ENCODE results near the gene MRPL39.

MRPL39 gene

DNA sequence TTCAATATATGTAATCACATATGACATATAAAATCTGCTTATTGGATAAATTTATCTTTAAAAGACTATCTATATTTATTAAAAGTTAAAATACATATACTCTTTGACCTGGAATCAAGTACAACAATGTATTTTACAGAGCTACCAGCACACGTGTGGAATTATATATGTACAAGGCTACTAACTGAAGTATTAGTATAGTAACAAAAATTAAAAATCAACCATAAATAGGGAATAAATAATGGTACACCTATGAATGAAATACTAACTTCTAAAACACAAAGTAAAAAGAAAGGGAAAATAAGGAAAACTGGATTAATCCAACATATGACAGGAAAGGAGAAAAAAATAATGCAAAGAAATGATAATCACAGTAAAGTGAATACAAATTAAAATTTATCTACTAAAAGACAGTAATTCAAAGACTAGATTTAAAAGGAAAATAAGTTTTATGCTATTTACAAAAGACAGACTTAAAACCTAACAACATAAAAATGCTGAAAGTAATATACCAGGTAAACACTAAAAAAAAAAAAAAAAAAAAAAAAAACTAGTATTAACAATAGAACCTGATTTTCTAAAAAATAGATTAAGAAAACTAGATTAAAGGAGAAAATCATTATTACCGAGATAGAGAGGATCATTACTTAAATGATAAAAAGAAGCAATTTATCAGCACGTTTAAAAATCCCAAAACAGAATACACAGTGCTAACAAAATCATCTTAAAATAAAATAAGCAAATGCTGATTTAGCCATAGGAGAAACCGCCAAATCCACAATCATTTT lies 27.9 kb downstream of the MRPL39 start:
- Histone ChIP-seq H3K36me3 (ENCODE audit: insufficient read depth, low read length) (peaks cover 15% of the 10 kb centered on the region), H3K4me3 (ENCODE audit: low read length) (no peak overlapping the region), H3K4me2 (ENCODE audit: low read length) (no peak overlapping the region), H3K9ac (ENCODE audit: low read depth, low read length) (no peak overlapping the region), H3K4me1 (ENCODE audit: control insufficient read depth, insufficient read depth, low read length) (peaks cover 20% of the 10 kb centered on the region), H3K9me3 (replicated peaks; ENCODE audit: low read length) (no peaks in the 10 kb centered on the region), H3K27me3 (ENCODE audit: control insufficient read depth, insufficient read depth, low read length) (no peaks in the 10 kb centered on the region)

DNA sequence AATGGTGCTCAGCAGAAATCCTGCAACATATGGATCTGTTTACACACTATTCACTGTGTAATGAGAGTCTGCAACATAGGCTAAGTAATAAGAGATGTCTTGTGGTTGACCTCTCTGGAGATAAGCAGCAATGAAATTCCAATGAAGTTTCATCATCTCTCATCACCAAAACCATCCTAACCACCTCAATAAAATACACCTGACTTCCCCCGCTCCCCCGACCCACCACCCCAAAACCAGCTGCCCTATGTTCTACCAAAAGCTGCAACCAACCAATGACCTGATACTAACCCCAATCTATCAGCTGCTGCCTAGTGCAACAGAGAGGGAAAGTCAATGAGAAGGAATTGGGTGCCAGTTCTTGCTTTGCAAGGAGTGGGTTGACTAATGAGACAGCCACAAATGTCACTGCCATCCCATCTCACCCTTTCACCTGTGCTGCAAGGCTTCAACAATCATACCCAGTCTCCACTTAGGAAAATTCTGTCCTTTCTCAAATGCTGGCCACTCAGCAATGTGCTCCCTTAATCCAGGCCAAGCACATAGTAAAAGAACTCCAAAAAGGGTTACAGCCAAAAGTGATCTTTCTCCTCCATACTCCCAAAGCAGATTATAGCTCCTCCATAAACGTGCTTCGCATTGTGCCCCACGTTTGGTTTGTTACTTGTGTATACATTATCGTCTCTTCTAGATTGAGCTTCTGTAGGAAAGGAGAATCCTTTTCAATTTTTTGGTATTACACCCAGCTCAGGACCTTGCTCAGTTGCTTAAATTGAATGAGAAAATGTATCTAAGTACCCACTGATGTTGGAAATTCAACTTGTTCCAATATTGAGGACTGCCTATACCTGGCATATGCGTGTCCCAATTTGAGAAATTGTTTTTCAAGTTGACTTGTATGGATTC lies 29.0 kb downstream of the MRPL39 start:
- H3K4me2 ChIP-seq (ENCODE audit: low read length), result no peak overlapping the region
- H3K27me3 ChIP-seq (ENCODE audit: control insufficient read depth, insufficient read depth, low read length), result no peaks in the 10 kb centered on the region
- H3K36me3 ChIP-seq (ENCODE audit: insufficient read depth, low read length), result peaks cover 15% of the 10 kb centered on the region
- no peak overlapping the region for H3K4me3 ChIP-seq (ENCODE audit: low read length)
- H3K9me3 ChIP-seq (replicated peaks; ENCODE audit: low read length), result no peaks in the 10 kb centered on the region
- H3K9ac ChIP-seq (ENCODE audit: low read depth, low read length), result no peak overlapping the region
- peaks cover 28% of the 10 kb centered on the region for H3K4me1 ChIP-seq (ENCODE audit: control insufficient read depth, insufficient read depth, low read length)

DNA sequence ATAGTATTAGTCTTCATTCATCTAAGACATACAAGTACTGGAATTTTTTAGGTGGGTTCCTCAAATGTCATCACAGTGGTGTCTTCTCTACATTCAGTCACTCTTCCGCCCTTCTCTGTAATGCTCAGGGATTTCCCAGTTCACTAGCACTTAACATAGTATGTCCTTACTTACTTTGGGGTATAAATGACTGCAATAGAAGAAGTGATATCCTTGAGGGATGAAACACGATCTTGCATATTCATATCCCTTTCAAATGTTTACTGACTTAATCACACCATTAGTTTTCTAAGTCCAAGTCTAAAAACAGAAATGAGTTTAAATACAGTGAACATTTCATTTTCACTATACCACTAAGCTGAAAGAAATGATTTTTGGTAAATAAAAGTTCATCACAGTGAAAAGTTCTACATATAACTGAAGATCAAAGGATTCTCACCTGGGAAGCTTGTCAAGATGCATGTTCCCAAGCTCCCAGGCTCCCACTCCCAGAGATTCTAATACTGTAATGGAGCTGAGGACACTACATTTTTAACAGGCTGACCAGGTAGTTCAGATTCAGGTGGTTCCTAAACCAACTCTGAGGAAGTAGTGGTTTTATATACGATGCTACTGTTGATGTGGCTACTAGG lies 29.7 kb downstream of the MRPL39 start:
- peaks cover 36% of the 10 kb centered on the region for H3K4me1 ChIP-seq (ENCODE audit: control insufficient read depth, insufficient read depth, low read length)
- H3K4me2 ChIP-seq (ENCODE audit: low read length), result no peak overlapping the region
- no peak overlapping the region for H3K4me3 ChIP-seq (ENCODE audit: low read length)

GRCh38 chr21:25573409-25574206 lies 33.7 kb downstream of the MRPL39 start:
- Histone ChIP-seq H3K36me3 (ENCODE audit: insufficient read depth, low read length) (peaks cover 10% of the 10 kb centered on the region), H3K27me3 (ENCODE audit: control insufficient read depth, insufficient read depth, low read length) (no peaks in the 10 kb centered on the region), H3K4me1 (ENCODE audit: control insufficient read depth, insufficient read depth, low read length) (peaks cover 51% of the 10 kb centered on the region), H3K4me3 (ENCODE audit: low read length) (peak overlapping the region; percentile 1), H3K4me2 (ENCODE audit: low read length) (peak overlapping the region; percentile 53), H3K9ac (ENCODE audit: low read depth, low read length) (peak overlapping the region; percentile 46), H3K9me3 (replicated peaks; ENCODE audit: low read length) (no peaks in the 10 kb centered on the region)

More for the DNA sequence above, 29.7 kb downstream of the MRPL39 start:
- no peaks in the 10 kb centered on the region for H3K27me3 ChIP-seq (ENCODE audit: control insufficient read depth, insufficient read depth, low read length)
- H3K36me3 ChIP-seq (ENCODE audit: insufficient read depth, low read length), result peaks cover 13% of the 10 kb centered on the region
- H3K9me3 ChIP-seq (replicated peaks; ENCODE audit: low read length), result no peaks in the 10 kb centered on the region
- no peak overlapping the region for H3K9ac ChIP-seq (ENCODE audit: low read depth, low read length)

- peak overlapping the region; percentile 1 for H3K4me3 ChIP-seq (ENCODE audit: low read length)
- H3K4me2 ChIP-seq (ENCODE audit: low read length), result peak overlapping the region; percentile 53
- H3K4me1 ChIP-seq (ENCODE audit: control insufficient read depth, insufficient read depth, low read length), result peaks cover 59% of the 10 kb centered on the region
- peaks cover 9% of the 10 kb centered on the region for H3K36me3 ChIP-seq (ENCODE audit: insufficient read depth, low read length)
- no peaks in the 10 kb centered on the region for H3K9me3 ChIP-seq (replicated peaks; ENCODE audit: low read length)
- peak overlapping the region; percentile 46 for H3K9ac ChIP-seq (ENCODE audit: low read depth, low read length)
- H3K27me3 ChIP-seq (ENCODE audit: control insufficient read depth, insufficient read depth, low read length), result no peaks in the 10 kb centered on the region
Observed at GRCh38 chr21:25572861-25573310, 34.4 kb downstream of the MRPL39 start.

DNA sequence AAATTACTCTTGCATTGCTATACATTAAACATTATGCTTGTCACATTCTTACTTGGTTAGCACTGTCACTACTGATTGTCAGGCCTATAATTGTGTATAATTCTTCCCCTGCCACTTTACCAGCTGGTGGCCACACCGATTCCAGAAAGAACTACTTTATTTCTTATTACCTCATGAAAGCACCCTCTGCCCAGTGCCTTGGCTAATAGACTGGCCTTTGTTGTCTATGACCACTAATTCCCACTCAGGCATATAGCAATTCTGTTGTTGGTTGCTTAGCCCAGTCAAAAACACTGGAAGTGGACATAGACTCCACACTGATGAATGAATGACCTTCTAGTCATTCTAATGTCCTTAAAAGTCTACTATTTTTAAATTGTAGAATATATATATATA lies 35.6 kb downstream of the MRPL39 start:
- Histone ChIP-seq H3K4me2 (ENCODE audit: low read length) (no peak overlapping the region), H3K9ac (ENCODE audit: low read depth, low read length) (no peak overlapping the region), H3K4me1 (ENCODE audit: control insufficient read depth, insufficient read depth, low read length) (peaks cover 59% of the 10 kb centered on the region), H3K27me3 (ENCODE audit: control insufficient read depth, insufficient read depth, low read length) (no peaks in the 10 kb centered on the region), H3K9me3 (replicated peaks; ENCODE audit: low read length) (no peaks in the 10 kb centered on the region), H3K36me3 (ENCODE audit: insufficient read depth, low read length) (peaks cover 7% of the 10 kb centered on the region), H3K4me3 (ENCODE audit: low read length) (no peak overlapping the region)

DNA sequence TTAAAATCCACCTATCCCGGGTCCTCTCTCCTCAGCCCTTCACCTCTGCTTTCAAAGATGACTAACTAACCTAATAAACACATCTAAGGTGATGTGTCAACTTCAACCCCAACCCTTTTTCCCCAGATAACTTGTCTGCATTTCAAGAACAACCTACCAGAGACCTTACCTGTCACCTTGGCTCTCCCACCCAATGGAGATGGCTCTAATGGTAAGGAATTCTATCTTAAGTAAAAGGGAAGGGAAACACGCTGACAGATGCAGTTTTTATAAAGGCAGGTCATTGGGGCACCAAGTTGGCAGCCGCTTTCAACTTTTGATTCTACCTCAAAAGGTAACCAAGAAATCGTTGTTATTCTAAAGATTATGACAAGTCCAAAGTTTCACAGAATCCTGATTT lies 37.6 kb downstream of the MRPL39 start:
- Histone ChIP-seq H3K27me3 (ENCODE audit: control insufficient read depth, insufficient read depth, low read length) (no peaks in the 10 kb centered on the region), H3K9me3 (replicated peaks; ENCODE audit: low read length) (no peaks in the 10 kb centered on the region), H3K9ac (ENCODE audit: low read depth, low read length) (no peak overlapping the region), H3K36me3 (ENCODE audit: insufficient read depth, low read length) (peaks cover 20% of the 10 kb centered on the region), H3K4me1 (ENCODE audit: control insufficient read depth, insufficient read depth, low read length) (peaks cover 49% of the 10 kb centered on the region), H3K4me2 (ENCODE audit: low read length) (no peak overlapping the region), H3K4me3 (ENCODE audit: low read length) (no peak overlapping the region)

DNA sequence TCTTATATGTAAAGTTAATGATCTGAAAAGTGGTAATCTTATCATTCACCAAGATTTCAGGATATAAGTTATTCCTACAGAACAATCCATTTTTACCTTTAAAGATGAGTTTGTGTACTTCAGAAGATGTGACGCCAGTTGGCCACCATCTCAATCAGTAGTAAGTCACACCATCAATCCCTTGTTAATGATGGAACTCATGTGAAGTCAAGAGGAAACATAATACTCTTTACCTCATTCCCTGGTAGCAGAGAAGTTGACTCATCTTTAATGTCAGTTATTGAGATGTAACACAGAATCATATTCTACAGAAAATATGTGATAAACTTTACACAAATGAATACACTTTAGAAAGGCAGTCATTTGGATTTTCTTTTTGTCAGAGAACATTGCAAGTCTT lies 38.2 kb downstream of the MRPL39 start:
- H3K9ac ChIP-seq (ENCODE audit: low read depth, low read length), result no peak overlapping the region
- peaks cover 43% of the 10 kb centered on the region for H3K4me1 ChIP-seq (ENCODE audit: control insufficient read depth, insufficient read depth, low read length)
- peaks cover 23% of the 10 kb centered on the region for H3K36me3 ChIP-seq (ENCODE audit: insufficient read depth, low read length)
- no peak overlapping the region for H3K4me3 ChIP-seq (ENCODE audit: low read length)
- H3K4me2 ChIP-seq (ENCODE audit: low read length), result peak overlapping the region; percentile 45
- H3K9me3 ChIP-seq (replicated peaks; ENCODE audit: low read length), result no peaks in the 10 kb centered on the region
- no peaks in the 10 kb centered on the region for H3K27me3 ChIP-seq (ENCODE audit: control insufficient read depth, insufficient read depth, low read length)

- H3K4me1 ChIP-seq (ENCODE audit: control insufficient read depth, insufficient read depth, low read length), result peaks cover 44% of the 10 kb centered on the region
- peak overlapping the region; percentile 45 for H3K4me2 ChIP-seq (ENCODE audit: low read length)
- peaks cover 23% of the 10 kb centered on the region for H3K36me3 ChIP-seq (ENCODE audit: insufficient read depth, low read length)
- no peaks in the 10 kb centered on the region for H3K9me3 ChIP-seq (replicated peaks; ENCODE audit: low read length)
- no peak overlapping the region for H3K4me3 ChIP-seq (ENCODE audit: low read length)
- H3K27me3 ChIP-seq (ENCODE audit: control insufficient read depth, insufficient read depth, low read length), result no peaks in the 10 kb centered on the region
- peak overlapping the region; percentile 26 for H3K9ac ChIP-seq (ENCODE audit: low read depth, low read length)
Observed at GRCh38 chr21:25568246-25568645, 39.0 kb downstream of the MRPL39 start.

- no peak overlapping the region for H3K4me3 ChIP-seq (ENCODE audit: low read length)
- H3K4me1 ChIP-seq (ENCODE audit: control insufficient read depth, insufficient read depth, low read length), result peaks cover 36% of the 10 kb centered on the region
- peaks cover 23% of the 10 kb centered on the region for H3K36me3 ChIP-seq (ENCODE audit: insufficient read depth, low read length)
- no peak overlapping the region for H3K9ac ChIP-seq (ENCODE audit: low read depth, low read length)
- no peaks in the 10 kb centered on the region for H3K9me3 ChIP-seq (replicated peaks; ENCODE audit: low read length)
- H3K4me2 ChIP-seq (ENCODE audit: low read length), result no peak overlapping the region
- no peaks in the 10 kb centered on the region for H3K27me3 ChIP-seq (ENCODE audit: control insufficient read depth, insufficient read depth, low read length)
Observed at GRCh38 chr21:25567472-25567871, 39.8 kb downstream of the MRPL39 start.

Data from skeletal muscle satellite cell (primary cell).